ENCODE measurements around the gene AMBP. TPM values are rescaled to one million over a fixed set of nuclear protein-coding genes. Genes with fewer than 3 reads are reported as not detected.

AMBP gene
- polyA plus RNA-seq, 1 of the 3 experiments (the other 2 are of a cell fraction) = 0.16 TPM

- Histone ChIP-seq H3K27me3 (ENCODE audit: insufficient read depth) (no peaks in the 10 kb centered on the region; the same call in 1 of the 2 replicates), H3K36me3 (replicated peaks in 1 of 2; ENCODE audit: control insufficient read depth in 1 of 2, insufficient read depth in 2 of 2, low read length in 1 of 2) (no peaks in the 10 kb centered on the region), H3K79me2 (ENCODE audit: insufficient read depth) (no peaks in the 10 kb centered on the region), H3F3A (replicated peaks; ENCODE audit: insufficient read depth) (no peaks in the 10 kb centered on the region), H4K20me1 (ENCODE audit: insufficient read depth) (no peaks in the 10 kb centered on the region), H3K27ac (ENCODE audit: low read depth in 2 of 2, low read length in 1 of 2) (no peak overlapping the region), H2AFZ (ENCODE audit: low read depth) (no peak overlapping the region), H3K9me2 (no peaks in the 10 kb centered on the region), H3K9me3 (no peaks in the 10 kb centered on the region), H3K4me2 (no peak overlapping the region), H3K4me3 (ENCODE audit: low read depth in 2 of 2, low read length in 1 of 2) (no peak overlapping the region), H3K4me1 (ENCODE audit: control insufficient read depth in 1 of 2, insufficient read depth in 2 of 2, low read depth in 1 of 2, low read length in 1 of 2) (no peaks in the 10 kb centered on the region; a peak in 1 of 4 replicates), H3K9ac (no peak overlapping the region)
- 25% methylated on average over 2 of the region's 4 CpGs for WGBS (ENCODE audit: low lambda C conversion rate)
- POLR2A ChIA-PET = no interaction called here
- no peak for DNase-seq
- CTCF ChIA-PET = interaction anchor here (0.7 to 1.6 kb wide), 3 partner anchors 21 to 22 kb away, joined by 3 to 5 read pairs (median 4); no protein-coding TSS in a partner anchor
- no peak for TF ChIP-seq JUND (IDR thresholded peaks at IDR 0.05)
- TF ChIP-seq TCF12 (IDR thresholded peaks at IDR 0.05) = no peak
- TF ChIP-seq RXRA (IDR thresholded peaks at IDR 0.05; ENCODE audit: borderline replicate concordance, low read depth) = no peak
- TF ChIP-seq REST (IDR thresholded peaks at IDR 0.05; ENCODE audit: low read depth, low read length) = no peak
- TF ChIP-seq IRF3 (IDR thresholded peaks at IDR 0.05; ENCODE audit: low read depth, low read length) = no peak
- TF ChIP-seq ZBTB33 (IDR thresholded peaks at IDR 0.05; ENCODE audit: borderline replicate concordance, low read depth) = no peak
Observed at GRCh38 chr9:114061830-114062474, 16.1 kb downstream of the AMBP start.

GRCh38 chr9:114061292-114061691, 16.8 kb downstream of the AMBP start:
- Histone ChIP-seq H3K4me3 (ENCODE audit: low read depth in 2 of 2, low read length in 1 of 2) (no peak overlapping the region), H3K36me3 (replicated peaks in 1 of 2; ENCODE audit: control insufficient read depth in 1 of 2, insufficient read depth in 2 of 2, low read length in 1 of 2) (no peaks in the 10 kb centered on the region), H2AFZ (ENCODE audit: low read depth) (no peak overlapping the region), H3K4me2 (no peak overlapping the region), H3K9me3 (no peaks in the 10 kb centered on the region), H3K9ac (no peak overlapping the region), H3K4me1 (ENCODE audit: control insufficient read depth in 1 of 2, insufficient read depth in 2 of 2, low read depth in 1 of 2, low read length in 1 of 2) (no peaks in the 10 kb centered on the region; a peak in 1 of 4 replicates), H3K9me2 (no peaks in the 10 kb centered on the region), H3F3A (replicated peaks; ENCODE audit: insufficient read depth) (no peaks in the 10 kb centered on the region), H3K27me3 (ENCODE audit: insufficient read depth) (no peaks in the 10 kb centered on the region; the same call in 1 of the 2 replicates), H3K27ac (ENCODE audit: low read depth in 2 of 2, low read length in 1 of 2) (no peak overlapping the region), H3K79me2 (ENCODE audit: insufficient read depth) (no peaks in the 10 kb centered on the region), H4K20me1 (ENCODE audit: insufficient read depth) (no peaks in the 10 kb centered on the region)
- DNase-seq = no peak
- TF ChIP-seq IRF3 (IDR thresholded peaks at IDR 0.05; ENCODE audit: low read depth, low read length) (no peak), NRF1 (IDR thresholded peaks at IDR 0.05; ENCODE audit: low read depth, low read length) (no peak), TAF1 (IDR thresholded peaks at IDR 0.05; ENCODE audit: borderline replicate concordance, low read depth, low read length) (no peak)
- ChIA-PET POLR2A (no interaction called here), CTCF (interaction anchor here (0.7 to 1.5 kb wide), 2 partner anchors 21 to 23 kb away, joined by 3 to 4 read pairs; no protein-coding TSS in a partner anchor)
- WGBS (ENCODE audit: low lambda C conversion rate) = 95% methylated on average over 12 of the region's 12 CpGs
